HG03354 (cell line): ENCODE data around the gene BMP7.

ENCODE experiments used
- ATAC-seq: cut with Tn5 transposase; IDR thresholded peaks from one replicate; pipeline ENCODE4 v1.9.1; 2021; ENCODE audit warnings: mild to moderate bottlenecking; ENCODE audit not compliant: unreplicated experiment, poor library complexity, severe bottlenecking

Gene BMP7

DNA sequence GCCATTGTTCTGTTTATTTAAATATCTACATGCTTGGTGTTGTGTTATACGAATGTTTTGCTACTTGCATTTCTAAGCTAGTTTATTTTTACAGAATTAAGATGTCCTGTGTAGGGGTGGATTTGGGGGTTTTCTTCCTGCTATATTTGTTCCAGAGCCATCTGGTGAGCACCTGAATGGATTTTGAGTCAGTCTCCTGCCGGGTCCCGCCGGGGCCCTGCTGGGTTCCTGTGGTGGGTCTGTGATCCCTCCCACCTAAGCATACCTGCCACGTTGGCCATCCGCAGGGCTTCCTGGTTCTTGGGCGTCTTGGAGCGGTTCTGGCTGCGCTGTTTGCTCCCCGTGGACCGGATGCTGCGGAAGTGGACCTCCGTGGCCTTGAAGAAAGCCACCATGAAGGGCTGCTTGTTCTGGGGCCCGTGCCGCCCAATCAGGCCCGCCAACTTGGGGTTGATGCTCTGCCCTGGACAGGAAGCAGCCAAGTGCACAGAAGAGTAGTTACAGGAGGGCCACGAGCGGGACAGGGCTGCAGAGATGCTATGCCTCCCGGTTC is 82.9 kb downstream of the BMP7 start:
- no peak for ATAC-seq

GRCh38 chr20:57181639-57182038 is 84.8 kb downstream of the BMP7 start:
- ATAC-seq = no peak

GRCh38 chr20:57180954-57181353 is 85.5 kb downstream of the BMP7 start:
- no peak for ATAC-seq

DNA sequence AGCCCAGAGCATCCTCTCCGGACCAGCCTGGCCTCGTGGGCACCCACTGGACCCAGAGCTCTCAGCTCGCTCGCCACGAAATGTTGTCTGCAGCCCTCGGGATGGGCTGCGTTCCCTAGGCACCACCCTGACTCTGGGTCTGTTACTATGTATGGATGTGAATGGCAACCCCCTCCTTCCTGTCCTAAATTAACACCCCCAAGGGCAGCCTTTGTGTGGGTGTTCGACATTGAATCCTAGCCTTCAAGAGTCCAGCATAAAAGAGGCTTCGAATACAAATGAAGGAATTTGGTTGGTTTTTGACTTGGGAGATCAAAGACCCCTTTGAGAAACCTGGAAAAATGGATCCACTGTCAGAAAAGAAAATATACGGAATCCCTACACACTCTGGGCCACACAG is 86.1 kb downstream of the BMP7 start:
- no peak for ATAC-seq

GRCh38 chr20:57179265-57179664 is 87.2 kb downstream of the BMP7 start:
- no peak for ATAC-seq

- ATAC-seq = no peak
These were observed 87.8 kb downstream of the BMP7 start for GRCh38 chr20:57178582-57179111.

- ATAC-seq = no peak
These were observed 88.7 kb downstream of the BMP7 start for GRCh38 chr20:57177636-57178280.

- ATAC-seq = no peak
These were observed 89.6 kb downstream of the BMP7 start for GRCh38 chr20:57176842-57177241.

- ATAC-seq = no peak
These were observed 90.9 kb downstream of the BMP7 start for GRCh38 chr20:57175397-57176010.

DNA sequence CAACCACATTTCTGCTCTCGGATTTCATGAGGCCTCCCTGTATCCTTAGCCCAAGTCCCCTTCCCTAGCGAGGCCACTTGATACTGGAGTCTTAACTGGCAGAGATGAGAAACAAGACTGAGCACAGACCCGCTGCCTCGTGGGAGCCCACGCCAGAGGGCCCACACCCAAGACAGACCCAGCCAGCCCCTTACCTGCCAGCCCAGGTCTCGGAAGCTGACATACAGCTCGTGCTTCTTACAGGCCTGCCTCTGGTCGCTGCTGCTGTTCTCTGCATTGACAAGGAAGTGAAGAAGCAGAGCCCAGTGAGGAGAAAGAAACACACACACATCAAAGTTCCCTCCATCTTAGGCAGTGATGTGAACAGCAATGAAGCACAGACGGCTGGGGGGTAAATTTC is 91.7 kb downstream of the BMP7 start:
- no peak for ATAC-seq

DNA sequence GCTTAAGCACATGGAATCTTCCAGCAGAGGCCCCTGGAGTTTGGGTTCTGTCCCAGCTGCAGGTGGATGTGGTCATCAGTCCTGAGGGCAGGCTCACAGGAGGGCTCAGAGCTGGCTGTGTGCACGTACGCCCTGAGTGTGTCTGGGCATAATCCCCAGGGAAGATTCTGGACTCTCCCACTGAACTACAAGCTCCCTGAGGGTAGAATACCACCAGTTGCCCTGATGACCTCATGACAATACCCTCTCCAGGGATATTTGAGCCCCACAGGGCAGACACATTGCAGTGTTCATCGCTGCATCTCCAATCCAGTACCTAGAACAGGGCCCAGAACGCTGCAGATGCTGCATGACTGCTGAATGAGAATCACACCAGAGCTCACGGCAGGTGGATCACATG is 92.5 kb downstream of the BMP7 start:
- ATAC-seq = no peak

GRCh38 chr20:57173041-57173440 is 93.4 kb downstream of the BMP7 start:
- no peak for ATAC-seq

DNA sequence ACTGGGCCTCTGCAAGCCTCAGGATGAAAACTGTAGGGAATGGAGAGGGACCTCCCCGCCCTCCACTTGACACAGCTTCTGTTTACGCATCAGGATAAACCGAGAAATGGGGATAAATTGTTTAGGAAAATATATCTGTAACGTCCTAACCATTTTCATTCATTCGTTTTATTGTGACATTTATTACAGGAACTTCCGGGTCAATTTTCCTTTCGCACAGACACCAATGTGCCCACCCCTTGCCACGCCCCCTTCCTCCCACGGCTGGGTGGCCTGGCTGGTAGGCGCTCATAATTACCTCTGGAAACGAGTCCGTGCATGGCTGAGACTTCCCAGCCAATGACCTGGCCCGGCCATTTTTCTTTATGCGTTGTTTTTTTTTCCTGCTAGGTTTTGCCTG is 96.1 kb downstream of the BMP7 start:
- no peak for ATAC-seq

GRCh38 chr20:57169162-57169561 is 97.3 kb downstream of the BMP7 start:
- ATAC-seq = no peak

- no peak for ATAC-seq
These were observed 98.3 kb downstream of the BMP7 start for GRCh38 chr20:57167971-57168701.

GRCh38 chr20:57167292-57167655 is 99.2 kb downstream of the BMP7 start:
- no peak for ATAC-seq

DNA sequence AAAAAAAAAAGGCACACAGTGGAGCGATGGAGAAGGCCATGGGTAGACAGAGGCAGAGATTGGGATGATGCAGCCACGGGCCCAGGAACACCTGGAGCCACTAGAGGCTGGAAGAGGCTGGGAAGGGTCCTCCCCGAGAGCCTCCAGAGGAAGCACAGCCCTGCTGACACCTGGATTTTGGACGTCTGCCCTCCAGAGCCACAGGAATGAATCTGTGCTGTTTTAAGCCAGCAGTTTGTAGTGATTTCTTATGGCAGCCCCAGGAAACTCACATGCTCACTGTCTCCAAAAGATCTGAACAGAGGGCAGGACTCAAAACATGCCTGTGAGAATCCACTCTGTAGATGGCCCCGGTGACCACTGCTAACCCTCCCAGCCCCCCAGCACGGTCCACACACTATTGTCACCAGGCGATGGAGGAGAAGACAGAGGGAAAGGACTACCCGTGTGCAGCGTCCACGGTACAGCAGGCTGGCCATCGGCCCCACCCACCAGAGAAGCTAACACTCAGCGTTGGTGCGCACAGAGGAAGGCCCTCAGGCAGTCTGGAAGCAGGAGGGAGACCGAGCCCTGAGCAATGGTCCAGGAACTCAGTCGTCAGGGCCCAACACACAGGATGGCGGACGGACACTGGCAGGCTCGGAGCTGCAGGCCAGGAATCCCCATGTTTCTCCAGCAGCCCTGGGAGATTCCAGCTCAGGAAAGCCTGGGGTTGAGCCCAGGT is 99.7 kb downstream of the BMP7 start:
- ATAC-seq = no peak

GRCh38 chr20:57165427-57166004 is 100.9 kb downstream of the BMP7 start:
- no peak for ATAC-seq

GRCh38 chr20:57164872-57165271 is 101.6 kb downstream of the BMP7 start:
- no peak for ATAC-seq

DNA sequence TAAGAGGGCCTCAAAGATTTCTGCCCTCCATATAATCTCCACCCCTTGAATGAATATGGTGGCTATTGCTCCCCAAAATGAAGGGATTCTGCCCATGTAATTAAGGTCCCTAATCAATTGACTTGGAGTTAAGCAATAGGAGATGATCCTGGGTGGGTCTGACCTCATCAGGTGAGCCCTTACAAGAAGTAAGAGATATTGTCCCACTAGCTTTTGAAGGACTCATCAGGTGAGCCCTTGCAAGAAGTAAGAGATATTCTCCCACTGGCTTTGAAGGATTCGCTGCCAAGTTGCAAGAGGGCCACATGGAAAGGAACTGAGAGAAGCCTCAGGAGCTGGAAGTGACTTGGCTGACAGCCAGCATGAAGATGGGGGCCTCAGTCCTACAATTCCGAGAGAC is 103.4 kb downstream of the BMP7 start:
- no peak for ATAC-seq
